ENCODE measurements around the gene POLN.
"Not testable (repeated sequence)": the region's sequence is repeated elsewhere in the genome, so short reads cannot be mapped to it uniquely, and the experiment has no call there.

Gene POLN

GRCh38 chr4:2251795-2252529 lies 10.0 kb upstream of the POLN start:
- no peak for DNase-seq (ENCODE audit: low read depth)

GRCh38 chr4:2251073-2251794 lies 9.3 kb upstream of the POLN start:
- DNase-seq (ENCODE audit: low read depth), result no peak

- no peak for DNase-seq (ENCODE audit: low read depth)
Observed at GRCh38 chr4:2250357-2251072, 8.6 kb upstream of the POLN start.

- DNase-seq (ENCODE audit: low read depth), result no peak
Observed at GRCh38 chr4:2249526-2250356, 7.8 kb upstream of the POLN start.

GRCh38 chr4:2248821-2249261 lies 6.9 kb upstream of the POLN start:
- no peak for DNase-seq (ENCODE audit: low read depth)

- no peak for DNase-seq (ENCODE audit: low read depth)
Observed at GRCh38 chr4:2248044-2248780, 6.3 kb upstream of the POLN start.

GRCh38 chr4:2247128-2248043 lies 5.5 kb upstream of the POLN start:
- no peak for DNase-seq (ENCODE audit: low read depth)

- DNase-seq (ENCODE audit: low read depth), result no peak
Observed at GRCh38 chr4:2246384-2247127, 4.6 kb upstream of the POLN start.

- no peak for DNase-seq (ENCODE audit: low read depth)
Observed at GRCh38 chr4:2245787-2246275, 3.9 kb upstream of the POLN start.

- DNase-seq (ENCODE audit: low read depth), result no peak
Observed at GRCh38 chr4:2245057-2245786, 3.3 kb upstream of the POLN start.

GRCh38 chr4:2243681-2244380 lies 1.9 kb upstream of the POLN start:
- DNase-seq (ENCODE audit: low read depth), result no peak

GRCh38 chr4:2241003-2241402 lies 918 bp downstream of the POLN start:
- no peak for DNase-seq (ENCODE audit: low read depth)

- DNase-seq (ENCODE audit: low read depth), result no peak
Observed at GRCh38 chr4:2236944-2237666, 4.8 kb downstream of the POLN start.

- DNase-seq (ENCODE audit: low read depth), result no peak
Observed at GRCh38 chr4:2231082-2231481, 10.8 kb downstream of the POLN start.

- DNase-seq (ENCODE audit: low read depth), result no peak
Observed at GRCh38 chr4:2226261-2226660, 15.7 kb downstream of the POLN start.

- DNase-seq (ENCODE audit: low read depth), result no peak
Observed at GRCh38 chr4:2222838-2223237, 19.1 kb downstream of the POLN start.

GRCh38 chr4:2221378-2221777 lies 20.5 kb downstream of the POLN start:
- not testable (repeated sequence) for DNase-seq (ENCODE audit: low read depth)
